Tibial nerve (tissue), 4 donors: Measurements from ENCODE around the gene RSPO3.

Experiments
- CTCF ChIP-seq, 5 experiments: fragments of 200-600 bp in 3 of 5; fragments of 450-650 bp in 2 of 5; sonication (generic) in 3 of 5; IDR thresholded peaks; one replicate each; pipeline ENCODE4 v1.5.1; 2016 to 2019; ENCODE audit warnings: antibody characterized with exemption in 5 of 5, mild to moderate bottlenecking in 3 of 5, moderate library complexity in 2 of 5
- EP300 ChIP-seq, 2 donors: sonication (generic); formaldehyde crosslinking; IDR thresholded peaks; one replicate each; pipeline ENCODE4 v1.6.1; 2017; ENCODE audit warnings: antibody characterized with exemption in 2 of 2, mild to moderate bottlenecking in 1 of 2
- POLR2A ChIP-seq, 2 donors: fragments of 450-650 bp; IDR thresholded peaks; one replicate each; pipeline ENCODE4 v1.6.1; 2017; ENCODE audit warnings: antibody characterized with exemption in 2 of 2, mild to moderate bottlenecking in 2 of 2, moderate library complexity in 2 of 2

GRCh38 chr6:127216810-127217789, 98.6 kb downstream of the RSPO3 start:
- TF ChIP-seq CTCF (IDR thresholded peaks at IDR 0.05) (no peak), POLR2A (IDR thresholded peaks at IDR 0.05) (no peak), EP300 (IDR thresholded peaks at IDR 0.05) (no peak)
